ENCODE data around the gene BACH2. TPM values are rescaled to one million over a fixed set of nuclear protein-coding genes. Genes with fewer than 3 reads are reported as not detected.

The BACH2 gene
- polyA plus RNA-seq, 1 experiment, result 0.10 TPM

GRCh38 chr6:90093558-90094073, 203.0 kb downstream of the BACH2 start:
- ChIA-PET CTCF (no interaction called here), POLR2A (no interaction called here)
- Histone ChIP-seq H3K4me3 (ENCODE audit: low read depth, low read length) (no peak overlapping the region), H3K27me3 (ENCODE audit: control insufficient read depth, insufficient read depth, low read length) (no peaks in the 10 kb centered on the region), H3K36me3 (ENCODE audit: control insufficient read depth, insufficient read depth, low read length) (no peaks in the 10 kb centered on the region)
- no peak for DNase-seq (ENCODE audit: low read depth)
- no peak for TF ChIP-seq CTCF (IDR thresholded peaks at IDR 0.05; ENCODE audit: insufficient read depth, low read depth, low read length)

- no peak for TF ChIP-seq CTCF (IDR thresholded peaks at IDR 0.05; ENCODE audit: insufficient read depth, low read depth, low read length)
- Histone ChIP-seq H3K4me3 (ENCODE audit: low read depth, low read length) (no peak overlapping the region), H3K27me3 (ENCODE audit: control insufficient read depth, insufficient read depth, low read length) (no peaks in the 10 kb centered on the region), H3K36me3 (ENCODE audit: control insufficient read depth, insufficient read depth, low read length) (no peaks in the 10 kb centered on the region)
- CTCF ChIA-PET, result interaction anchor here (0.9 to 1.0 kb wide), 2 partner anchors 9 to 125 kb away, joined by 3 read pairs; no protein-coding TSS in a partner anchor
- DNase-seq (ENCODE audit: low read depth), result no peak
- POLR2A ChIA-PET, result no interaction called here
Observed at GRCh38 chr6:90090866-90091265, 205.8 kb downstream of the BACH2 start.

GRCh38 chr6:90088009-90088408, 208.6 kb downstream of the BACH2 start:
- DNase-seq (ENCODE audit: low read depth), result peak; percentile 38
- no peak overlapping the region for H3K4me3 ChIP-seq (ENCODE audit: low read depth, low read length)
- POLR2A ChIA-PET, result no interaction called here
- CTCF ChIA-PET, result interaction anchor here (0.6 kb wide), 1 partner anchor 185 kb away, joined by 3 read pairs; no protein-coding TSS in a partner anchor
- no peaks in the 10 kb centered on the region for H3K36me3 ChIP-seq (ENCODE audit: control insufficient read depth, insufficient read depth, low read length)
- H3K27me3 ChIP-seq (ENCODE audit: control insufficient read depth, insufficient read depth, low read length), result no peaks in the 10 kb centered on the region
- no peak for TF ChIP-seq CTCF (IDR thresholded peaks at IDR 0.05; ENCODE audit: insufficient read depth, low read depth, low read length)

GRCh38 chr6:90087106-90087833, 209.4 kb downstream of the BACH2 start:
- ChIA-PET POLR2A (no interaction called here), CTCF (interaction anchor here (0.6 kb wide), 1 partner anchor 185 kb away, joined by 3 read pairs; no protein-coding TSS in a partner anchor)
- Histone ChIP-seq H3K27me3 (ENCODE audit: control insufficient read depth, insufficient read depth, low read length) (0 out of 2 replicates have a peak, but pooled peaks cover 1% of the 10 kb centered on the region), H3K4me3 (ENCODE audit: low read depth, low read length) (no peak overlapping the region), H3K36me3 (ENCODE audit: control insufficient read depth, insufficient read depth, low read length) (no peaks in the 10 kb centered on the region)
- peak; percentile 19 for DNase-seq (ENCODE audit: low read depth)
- TF ChIP-seq CTCF (IDR thresholded peaks at IDR 0.05; ENCODE audit: insufficient read depth, low read depth, low read length), result no peak

GRCh38 chr6:90086517-90086916, 210.1 kb downstream of the BACH2 start:
- no peaks in the 10 kb centered on the region for H3K36me3 ChIP-seq (ENCODE audit: control insufficient read depth, insufficient read depth, low read length)
- ChIA-PET CTCF (no interaction called here), POLR2A (no interaction called here)
- H3K4me3 ChIP-seq (ENCODE audit: low read depth, low read length), result no peak overlapping the region
- 0 out of 2 replicates have a peak, but pooled peaks cover 1% of the 10 kb centered on the region for H3K27me3 ChIP-seq (ENCODE audit: control insufficient read depth, insufficient read depth, low read length)
- no peak for DNase-seq (ENCODE audit: low read depth)
- TF ChIP-seq CTCF (IDR thresholded peaks at IDR 0.05; ENCODE audit: insufficient read depth, low read depth, low read length), result no peak

Data from BJ (cell line).